ENCODE measurements around the gene TRIM26. TPM values are rescaled to one million over a fixed set of nuclear protein-coding genes. Genes with fewer than 3 reads are reported as not detected.

Gene TRIM26
- total and polyA plus RNA-seq, 2 experiments from 2014 or later = 11.0 to 38.0 TPM

- no peak overlapping the region for H3K27ac Mint-ChIP-seq
- DNase-seq (ENCODE audit: low spot score) (no peak), ATAC-seq (no peak)
- H4K20me1 ChIP-seq (replicated peaks; ENCODE audit: insufficient read depth) = no peaks in the 10 kb centered on the region
- H3K36me3 ChIP-seq (ENCODE audit: insufficient read depth) = no peaks in the 10 kb centered on the region
- H3K4me1 Mint-ChIP-seq = peaks cover 5% of the 10 kb centered on the region
- no peak overlapping the region for H3K4me2 ChIP-seq
- no peak overlapping the region for H2AFZ ChIP-seq
- TF ChIP-seq ZNF114 (CRISPR knock-in tag; IDR thresholded peaks at IDR 0.05) (no peak), ETS1 (IDR thresholded peaks at IDR 0.05) (no peak), EZH2 (IDR thresholded peaks at IDR 0.05; ENCODE audit: low read depth, unreplicated experiment) (no peak), ZNF331 (CRISPR knock-in tag; IDR thresholded peaks at IDR 0.05; ENCODE audit: low read depth) (no peak), REST (IDR thresholded peaks at IDR 0.05; ENCODE audit: unreplicated experiment) (no peak), CREB1 (CRISPR knock-in tag; IDR thresholded peaks at IDR 0.05; ENCODE audit: low read depth) (no peak), JUNB (IDR thresholded peaks at IDR 0.05; ENCODE audit: unreplicated experiment) (no peak), ZNF462 (CRISPR knock-in tag; IDR thresholded peaks at IDR 0.05) (no peak), NANOG (IDR thresholded peaks at IDR 0.05; ENCODE audit: borderline replicate concordance) (no peak), STAT1 (IDR thresholded peaks at IDR 0.05; ENCODE audit: unreplicated experiment) (no peak), POLR2AphosphoS5 (IDR thresholded peaks at IDR 0.05; ENCODE audit: low read depth) (no peak), CTCF (conservative IDR thresholded peaks at IDR 0.05; ENCODE audit: low read depth in 2 of 2) (no peak), EZH2phosphoT487 (IDR thresholded peaks at IDR 0.05; ENCODE audit: unreplicated experiment) (no peak)
- H3K79me2 ChIP-seq (replicated peaks; ENCODE audit: insufficient read depth) = no peaks in the 10 kb centered on the region
- no peak overlapping the region for H3K27ac ChIP-seq (ENCODE audit: low read depth)
- no peaks in the 10 kb centered on the region for H3K36me3 Mint-ChIP-seq (ENCODE audit: low read depth)
- 0 out of 2 replicates have a peak, but pooled peaks cover 5% of the 10 kb centered on the region for H3K27me3 ChIP-seq (ENCODE audit: insufficient read depth)
- no peaks in the 10 kb centered on the region for H3K4me1 ChIP-seq (ENCODE audit: insufficient read depth)
- no peaks in the 10 kb centered on the region for H3F3A ChIP-seq (replicated peaks; ENCODE audit: low read depth)
- no peak overlapping the region for H3K4me3 Mint-ChIP-seq
- H3K9me2 ChIP-seq (ENCODE audit: insufficient read depth) = no peaks in the 10 kb centered on the region
- no peak overlapping the region for H3K4me3 ChIP-seq
- no peaks in the 10 kb centered on the region for H3K9me3 Mint-ChIP-seq
- peaks cover 2% of the 10 kb centered on the region for H3K27me3 Mint-ChIP-seq (ENCODE audit: insufficient read depth, low read depth, poor library complexity)
Observed at GRCh38 chr6:30149234-30149633, 64.0 kb downstream of the TRIM26 start.

Measured in GM23338 (cell line).